ENCODE data around the gene ACOX2. TPM values are rescaled to one million over a fixed set of nuclear protein-coding genes. Genes with fewer than 3 reads are reported as not detected.

ACOX2 gene
- total and polyA plus RNA-seq, 4 donors: 5.3 to 24.4 (median 11.6) TPM

DNA sequence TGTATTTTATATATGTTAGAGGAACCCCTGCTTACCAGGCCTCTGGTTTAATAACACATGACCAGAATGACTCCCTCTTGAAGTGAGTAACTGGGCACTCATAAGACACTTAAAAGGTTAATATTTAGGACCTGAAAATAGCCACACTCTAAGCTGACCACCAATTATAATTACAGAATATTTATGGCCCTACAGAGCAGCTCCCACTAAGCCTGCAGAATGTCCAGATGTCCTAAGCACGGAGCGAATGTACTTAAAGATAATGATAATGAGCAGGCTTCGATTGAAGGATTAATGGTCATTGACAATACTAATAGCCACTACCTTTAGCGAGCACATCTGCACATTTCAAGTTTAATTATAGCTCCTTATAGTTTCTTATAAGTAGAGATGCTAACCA, 67.9 kb downstream of the ACOX2 start:
- DNase-seq (no peak), ATAC-seq (ENCODE audit: insufficient read depth, low FRiP score) (no peak)
- H3K9ac ChIP-seq (ENCODE audit: insufficient read depth in 1 of 2, low read length in 2 of 2): no peak overlapping the region
- no peaks in the 10 kb centered on the region for H3K9me3 ChIP-seq (ENCODE audit: control insufficient read depth in 4 of 4, insufficient read depth in 3 of 4, low read length in 3 of 4)
- no peaks in the 10 kb centered on the region for H3K27me3 ChIP-seq (ENCODE audit: control insufficient read depth in 3 of 3, insufficient read depth in 3 of 3, low read length in 2 of 3)
- TF ChIP-seq, protein P1, sequence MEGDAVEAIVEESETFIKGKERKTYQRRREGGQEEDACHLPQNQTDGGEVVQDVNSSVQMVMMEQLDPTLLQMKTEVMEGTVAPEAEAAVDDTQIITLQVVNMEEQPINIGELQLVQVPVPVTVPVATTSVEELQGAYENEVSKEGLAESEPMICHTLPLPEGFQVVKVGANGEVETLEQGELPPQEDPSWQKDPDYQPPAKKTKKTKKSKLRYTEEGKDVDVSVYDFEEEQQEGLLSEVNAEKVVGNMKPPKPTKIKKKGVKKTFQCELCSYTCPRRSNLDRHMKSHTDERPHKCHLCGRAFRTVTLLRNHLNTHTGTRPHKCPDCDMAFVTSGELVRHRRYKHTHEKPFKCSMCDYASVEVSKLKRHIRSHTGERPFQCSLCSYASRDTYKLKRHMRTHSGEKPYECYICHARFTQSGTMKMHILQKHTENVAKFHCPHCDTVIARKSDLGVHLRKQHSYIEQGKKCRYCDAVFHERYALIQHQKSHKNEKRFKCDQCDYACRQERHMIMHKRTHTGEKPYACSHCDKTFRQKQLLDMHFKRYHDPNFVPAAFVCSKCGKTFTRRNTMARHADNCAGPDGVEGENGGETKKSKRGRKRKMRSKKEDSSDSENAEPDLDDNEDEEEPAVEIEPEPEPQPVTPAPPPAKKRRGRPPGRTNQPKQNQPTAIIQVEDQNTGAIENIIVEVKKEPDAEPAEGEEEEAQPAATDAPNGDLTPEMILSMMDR (IDR thresholded peaks at IDR 0.05; ENCODE audit: control extremely low read depth, extremely low read depth): no peak
- 88 to 97% methylated on average over 4 of the region's 4 CpGs for WGBS, 2 donors
- no peak overlapping the region for H3K27ac ChIP-seq (ENCODE audit: low read depth in 1 of 2, low read length in 1 of 2)
- H3K4me1 ChIP-seq (ENCODE audit: control insufficient read depth in 5 of 5, insufficient read depth in 5 of 5, low read length in 5 of 5): peaks cover 0 to 6% (median 0%) of the 10 kb centered on the region in 5 donors
- H3K4me3 ChIP-seq: no peak overlapping the region
- H3K36me3 ChIP-seq (ENCODE audit: control insufficient read depth in 4 of 4, insufficient read depth in 4 of 4, low read length in 4 of 4): no peaks in the 10 kb centered on the region

DNA sequence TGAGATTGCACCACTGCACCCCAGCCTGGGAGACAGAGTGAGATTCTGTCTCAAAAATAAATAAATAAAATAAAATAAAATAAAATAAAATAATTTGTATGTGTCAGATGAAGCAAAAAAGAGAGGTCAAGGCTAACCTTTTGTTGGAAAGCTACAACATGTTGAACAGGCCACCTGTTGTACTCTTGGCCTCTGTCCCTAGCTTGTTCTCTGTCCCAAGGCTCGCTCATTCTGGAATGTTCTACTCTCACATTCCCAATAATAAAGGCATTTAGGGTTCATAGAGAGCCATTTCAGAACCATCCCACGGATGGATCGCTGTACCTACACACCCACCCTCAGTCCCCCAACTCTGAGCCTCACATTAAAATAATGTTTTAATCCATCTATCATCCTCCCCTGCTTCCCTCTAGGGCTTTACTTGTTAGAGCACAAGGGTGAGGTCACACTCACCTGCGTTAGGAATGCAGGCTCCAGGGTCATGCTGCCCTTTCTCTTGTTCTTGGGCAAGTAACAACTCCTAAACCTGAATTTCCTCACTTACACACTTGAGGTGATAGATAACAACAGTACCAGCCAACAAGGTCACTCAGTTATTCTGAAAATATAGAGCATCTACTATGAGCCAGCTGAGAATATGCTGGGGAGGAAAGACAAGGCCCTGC, 70.0 kb downstream of the ACOX2 start:
- 93 to 94% methylated on average over 4 of the region's 4 CpGs for WGBS, 2 donors
- no peak overlapping the region for H3K27ac ChIP-seq (ENCODE audit: low read depth in 1 of 2, low read length in 1 of 2)
- no peak overlapping the region for H3K9ac ChIP-seq (ENCODE audit: insufficient read depth in 1 of 2, low read length in 2 of 2)
- H3K4me1 ChIP-seq (ENCODE audit: control insufficient read depth in 5 of 5, insufficient read depth in 5 of 5, low read length in 5 of 5): peaks cover 0 to 11% (median 4%) of the 10 kb centered on the region in 5 donors
- DNase-seq (no peak), ATAC-seq (ENCODE audit: insufficient read depth, low FRiP score) (no peak)
- TF ChIP-seq, protein P1 (IDR thresholded peaks at IDR 0.05; ENCODE audit: control extremely low read depth, extremely low read depth): no peak
- H3K4me3 ChIP-seq: no peak overlapping the region
- H3K36me3 ChIP-seq (ENCODE audit: control insufficient read depth in 4 of 4, insufficient read depth in 4 of 4, low read length in 4 of 4): no peaks in the 10 kb centered on the region
- no peaks in the 10 kb centered on the region for H3K9me3 ChIP-seq (ENCODE audit: control insufficient read depth in 4 of 4, insufficient read depth in 3 of 4, low read length in 3 of 4)
- H3K27me3 ChIP-seq (ENCODE audit: control insufficient read depth in 3 of 3, insufficient read depth in 3 of 3, low read length in 2 of 3): no peaks in the 10 kb centered on the region

DNA sequence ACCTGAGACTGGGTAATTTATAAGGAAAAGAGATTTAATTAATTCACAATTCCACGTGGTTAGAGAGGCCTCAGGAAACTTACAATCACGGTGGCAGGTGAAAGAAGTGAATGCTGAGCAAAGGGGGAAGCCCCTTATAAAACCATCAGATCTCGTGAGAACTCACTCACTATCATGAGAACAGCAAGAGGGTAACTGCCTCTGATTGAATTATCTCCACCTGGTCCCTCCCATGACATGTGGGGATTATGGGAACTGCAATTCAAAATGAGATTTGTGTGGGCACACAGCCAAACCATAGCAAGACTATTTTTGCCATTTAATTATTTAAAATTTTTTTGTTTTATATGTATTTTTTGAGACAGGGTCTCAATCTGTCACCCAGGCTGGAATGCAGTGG, 72.1 kb downstream of the ACOX2 start:
- H3K27ac ChIP-seq (ENCODE audit: low read depth in 1 of 2, low read length in 1 of 2): no peak overlapping the region
- H3K4me3 ChIP-seq: no peak overlapping the region
- H3K36me3 ChIP-seq (ENCODE audit: control insufficient read depth in 4 of 4, insufficient read depth in 4 of 4, low read length in 4 of 4): no peaks in the 10 kb centered on the region
- H3K27me3 ChIP-seq (ENCODE audit: control insufficient read depth in 3 of 3, insufficient read depth in 3 of 3, low read length in 2 of 3): no peaks in the 10 kb centered on the region
- TF ChIP-seq, protein P1 (IDR thresholded peaks at IDR 0.05; ENCODE audit: control extremely low read depth, extremely low read depth): no peak
- no peak overlapping the region for H3K9ac ChIP-seq (ENCODE audit: insufficient read depth in 1 of 2, low read length in 2 of 2)
- H3K9me3 ChIP-seq (ENCODE audit: control insufficient read depth in 4 of 4, insufficient read depth in 3 of 4, low read length in 3 of 4): no peaks in the 10 kb centered on the region
- 62 to 63% methylated on average over 3 of the region's 3 CpGs for WGBS, 2 donors
- no peak for ATAC-seq (ENCODE audit: insufficient read depth, low FRiP score)
- H3K4me1 ChIP-seq (ENCODE audit: control insufficient read depth in 5 of 5, insufficient read depth in 5 of 5, low read length in 5 of 5): peaks cover 0 to 11% (median 0%) of the 10 kb centered on the region in 5 donors
- no peak for DNase-seq

DNA sequence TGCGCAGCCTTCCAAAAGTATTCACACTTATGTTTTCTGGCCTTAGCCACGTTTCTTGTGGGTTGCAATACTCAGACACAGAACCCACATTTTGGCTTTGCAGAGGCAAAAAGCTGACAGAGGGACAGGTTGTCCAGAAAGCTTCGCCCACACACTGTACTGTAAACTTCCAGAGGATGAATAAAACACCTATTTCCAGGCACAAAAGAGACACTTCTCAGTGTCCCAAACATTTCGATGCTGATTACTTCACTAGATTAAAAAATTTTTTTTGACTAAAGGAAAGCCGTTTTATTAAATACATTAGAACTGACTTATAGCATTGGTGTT, 73.1 kb downstream of the ACOX2 start:
- H3K27ac ChIP-seq (ENCODE audit: low read depth in 1 of 2, low read length in 1 of 2): no peak overlapping the region
- TF ChIP-seq, protein P1 (IDR thresholded peaks at IDR 0.05; ENCODE audit: control extremely low read depth, extremely low read depth): no peak
- H3K27me3 ChIP-seq (ENCODE audit: control insufficient read depth in 3 of 3, insufficient read depth in 3 of 3, low read length in 2 of 3): no peaks in the 10 kb centered on the region
- no peak overlapping the region for H3K9ac ChIP-seq (ENCODE audit: insufficient read depth in 1 of 2, low read length in 2 of 2)
- ATAC-seq (ENCODE audit: insufficient read depth, low FRiP score): no peak
- WGBS, 2 donors: 45 to 46% methylated on average over 5 of the region's 5 CpGs
- no peaks in the 10 kb centered on the region for H3K36me3 ChIP-seq (ENCODE audit: control insufficient read depth in 4 of 4, insufficient read depth in 4 of 4, low read length in 4 of 4)
- no peak for DNase-seq
- peaks cover 0 to 11% (median 0%) of the 10 kb centered on the region in 5 donors for H3K4me1 ChIP-seq (ENCODE audit: control insufficient read depth in 5 of 5, insufficient read depth in 5 of 5, low read length in 5 of 5)
- no peaks in the 10 kb centered on the region for H3K9me3 ChIP-seq (ENCODE audit: control insufficient read depth in 4 of 4, insufficient read depth in 3 of 4, low read length in 3 of 4)
- H3K4me3 ChIP-seq: no peak overlapping the region
